HUES64 (cell line): Measurements from ENCODE around the gene RBBP8.

Source experiments
- H3K27ac ChIP-seq: 2 replicates; pipeline ENCODE4 v1.7.0; 2013; ENCODE audit warnings: low read depth, low read length, inconsistent platforms
- H3K27me3 ChIP-seq: 2 replicates; pipeline ENCODE4 v1.6.1; 2013; ENCODE audit warnings: mild to moderate bottlenecking, low read length; ENCODE audit not compliant: insufficient read depth
- H3K36me3 ChIP-seq: 2 replicates; pipeline ENCODE4 v1.6.1; 2013; ENCODE audit warnings: mild to moderate bottlenecking, low read length; ENCODE audit not compliant: insufficient read depth
- H3K4me1 ChIP-seq: 2 replicates; pipeline ENCODE4 v1.6.1; 2013; ENCODE audit warnings: mild to moderate bottlenecking, low read length, moderate library complexity; ENCODE audit not compliant: insufficient read depth
- H3K4me3 ChIP-seq: 2 replicates; pipeline ENCODE4 v1.5.1; 2013; ENCODE audit warnings: mild to moderate bottlenecking, low read length, moderate library complexity
- H3K9ac ChIP-seq: 2 replicates; pipeline ENCODE4 v1.6.1; 2013; ENCODE audit warnings: mild to moderate bottlenecking, low read depth, low read length
- H3K9me3 ChIP-seq: 2 replicates; pipeline ENCODE4 v1.6.1; 2013; ENCODE audit warnings: low read depth, low read length; ENCODE audit not compliant: insufficient read depth
- WGBS: fragments of 150-250, 120-280 bp; methylation state at CpG from one replicate; pipeline ENCODE4 v1.1.7; 2013; ENCODE audit warnings: missing lambda C conversion rate; 5-methylcytosine and 5-hydroxymethylcytosine counted together

RBBP8 gene

GRCh38 chr18:23063502-23063901, 130.4 kb downstream of the RBBP8 start:
- H3K9ac ChIP-seq = no peak overlapping the region
- no peaks in the 10 kb centered on the region for H3K27me3 ChIP-seq
- no peak overlapping the region for H3K27ac ChIP-seq
- no peak overlapping the region for H3K4me3 ChIP-seq
- 0 out of 2 replicates have a peak, but pooled peaks cover 2% of the 10 kb centered on the region for H3K4me1 ChIP-seq
- no peaks in the 10 kb centered on the region for H3K36me3 ChIP-seq
- H3K9me3 ChIP-seq = peaks cover 3% of the 10 kb centered on the region; the same call in 1 of the 2 replicates
- 92% methylated on average over 6 of the region's 6 CpGs for WGBS

DNA sequence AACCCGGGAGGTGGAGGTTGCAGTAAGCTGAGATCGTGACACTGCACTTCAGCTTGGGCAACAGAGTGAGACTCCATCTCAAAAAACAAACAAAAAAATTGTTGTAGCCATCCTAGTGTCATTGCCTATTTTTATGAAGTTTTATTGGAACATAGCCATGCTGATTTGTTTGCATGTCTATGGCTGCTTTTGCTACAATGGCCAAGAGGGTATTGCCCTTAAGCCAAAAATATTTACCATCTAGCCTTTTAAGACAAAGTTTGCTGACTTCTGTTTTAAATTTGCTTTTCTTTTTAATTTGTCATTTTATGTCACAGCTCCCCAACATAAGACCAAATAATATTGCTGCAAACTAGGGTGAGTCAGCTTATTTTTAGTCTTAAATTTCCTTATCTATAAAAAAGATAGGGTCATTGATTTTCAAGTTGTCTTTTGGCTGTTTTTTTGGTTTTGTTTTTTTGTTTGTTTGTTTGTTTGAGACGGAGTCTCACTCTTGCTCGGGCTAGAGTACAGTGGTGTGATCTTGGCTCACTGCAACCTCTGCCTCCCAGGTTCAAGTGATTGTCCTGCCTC, 132.2 kb downstream of the RBBP8 start:
- Histone ChIP-seq H3K9ac (no peak overlapping the region), H3K36me3 (no peaks in the 10 kb centered on the region), H3K27ac (no peak overlapping the region), H3K4me3 (no peak overlapping the region), H3K4me1 (no peaks in the 10 kb centered on the region), H3K9me3 (peaks cover 3% of the 10 kb centered on the region; the same call in 1 of the 2 replicates), H3K27me3 (no peaks in the 10 kb centered on the region)
- WGBS = 95% methylated on average over 4 of the region's 4 CpGs

DNA sequence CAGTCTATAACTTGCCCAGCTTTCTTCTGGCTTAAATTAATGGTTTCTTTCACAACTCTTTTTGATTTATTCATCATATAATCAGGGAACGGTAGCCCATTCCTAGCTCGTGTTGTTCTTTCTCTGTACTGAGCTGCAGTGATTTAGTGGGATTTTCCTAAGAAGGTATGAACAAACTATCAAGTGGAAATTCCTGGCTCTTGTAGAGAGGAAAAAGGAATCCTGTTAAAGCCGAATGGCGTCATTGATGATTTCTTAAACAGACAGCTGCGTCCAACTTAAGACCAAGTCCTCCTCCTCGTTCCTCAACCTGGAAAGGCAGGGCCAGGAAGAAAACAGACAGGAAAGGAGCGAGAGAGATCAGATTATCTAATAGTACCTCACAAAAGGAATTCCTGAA, 132.9 kb downstream of the RBBP8 start:
- H3K27ac ChIP-seq = no peak overlapping the region
- no peaks in the 10 kb centered on the region for H3K36me3 ChIP-seq
- H3K4me3 ChIP-seq = no peak overlapping the region

DNA sequence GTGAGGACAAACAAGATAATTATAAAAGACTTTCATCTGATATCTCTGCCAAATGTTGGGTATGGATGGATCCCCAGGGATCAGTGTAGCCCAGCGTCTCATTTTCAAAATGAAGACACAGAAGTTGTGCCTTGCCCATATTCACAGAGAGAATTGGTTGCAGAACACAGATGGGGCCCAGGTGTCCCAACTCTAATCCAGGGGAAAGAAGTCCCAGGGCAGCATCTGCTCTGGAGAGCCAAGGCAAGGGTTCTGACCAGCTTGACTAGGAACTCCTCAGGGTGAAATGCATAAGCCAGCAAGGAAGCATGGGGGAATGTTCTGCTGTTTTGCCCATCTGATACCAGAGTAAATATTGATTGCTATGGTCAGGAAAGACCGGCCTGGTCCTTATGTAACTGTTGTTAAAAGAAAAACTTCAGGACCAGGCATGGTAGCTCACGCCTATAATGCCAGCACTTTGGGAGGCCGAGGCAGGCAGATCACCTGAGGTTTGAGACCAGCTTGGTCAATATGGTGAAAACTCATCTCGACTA, 133.4 kb downstream of the RBBP8 start:
- Histone ChIP-seq H3K9ac (no peak overlapping the region), H3K4me3 (no peak overlapping the region), H3K27ac (no peak overlapping the region), H3K36me3 (no peaks in the 10 kb centered on the region), H3K9me3 (peaks cover 3% of the 10 kb centered on the region; the same call in 1 of the 2 replicates), H3K4me1 (no peaks in the 10 kb centered on the region), H3K27me3 (no peaks in the 10 kb centered on the region)
- 90% methylated on average over 5 of the region's 5 CpGs for WGBS

More for the DNA sequence above, 132.9 kb downstream of the RBBP8 start:
- peaks cover 3% of the 10 kb centered on the region; the same call in 1 of the 2 replicates for H3K9me3 ChIP-seq
- no peak overlapping the region for H3K9ac ChIP-seq
- no peaks in the 10 kb centered on the region for H3K4me1 ChIP-seq
- no peaks in the 10 kb centered on the region for H3K27me3 ChIP-seq
- 94% methylated on average over 7 of the region's 7 CpGs for WGBS

DNA sequence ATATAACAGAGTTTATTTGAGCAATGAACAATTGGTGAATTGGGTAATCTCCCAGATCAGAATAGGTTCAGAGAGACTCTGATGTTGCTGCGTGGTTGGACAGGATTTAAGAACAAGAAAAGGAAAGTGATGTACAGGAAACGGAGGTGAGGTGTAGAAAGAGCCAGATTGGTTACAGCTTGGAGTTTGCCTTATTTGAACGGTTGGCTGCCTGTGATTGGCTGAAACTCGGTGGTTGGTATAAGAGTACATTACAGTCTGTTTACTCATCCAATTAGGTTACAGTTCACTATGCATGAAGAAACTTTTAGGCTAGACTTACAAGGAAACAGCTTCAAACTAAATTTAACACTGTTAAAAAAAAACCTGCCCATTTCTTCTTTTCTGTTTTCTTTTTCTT, 134.1 kb downstream of the RBBP8 start:
- Histone ChIP-seq H3K9ac (no peak overlapping the region), H3K36me3 (no peaks in the 10 kb centered on the region), H3K4me3 (no peak overlapping the region), H3K4me1 (no peaks in the 10 kb centered on the region), H3K27ac (no peak overlapping the region), H3K9me3 (peaks cover 3% of the 10 kb centered on the region; the same call in 1 of the 2 replicates), H3K27me3 (no peaks in the 10 kb centered on the region)
- 62% methylated on average over 3 of the region's 4 CpGs for whole genome bisulfite sequencing

GRCh38 chr18:23068011-23068410, 134.9 kb downstream of the RBBP8 start:
- Histone ChIP-seq H3K9me3 (peaks cover 3% of the 10 kb centered on the region; the same call in 1 of the 2 replicates), H3K4me1 (no peaks in the 10 kb centered on the region), H3K9ac (no peak overlapping the region), H3K4me3 (no peak overlapping the region), H3K36me3 (no peaks in the 10 kb centered on the region), H3K27me3 (no peaks in the 10 kb centered on the region), H3K27ac (no peak overlapping the region)
- 93% methylated on average over 3 of the region's 4 CpGs for WGBS

- WGBS = 83% methylated on average over 7 of the region's 7 CpGs
- no peaks in the 10 kb centered on the region for H3K4me1 ChIP-seq
- H3K36me3 ChIP-seq = no peaks in the 10 kb centered on the region
- no peaks in the 10 kb centered on the region for H3K9me3 ChIP-seq
- no peak overlapping the region for H3K27ac ChIP-seq
- no peaks in the 10 kb centered on the region for H3K27me3 ChIP-seq
- no peak overlapping the region for H3K9ac ChIP-seq
- H3K4me3 ChIP-seq = no peak overlapping the region
These were observed 135.6 kb downstream of the RBBP8 start for GRCh38 chr18:23068570-23069310.

DNA sequence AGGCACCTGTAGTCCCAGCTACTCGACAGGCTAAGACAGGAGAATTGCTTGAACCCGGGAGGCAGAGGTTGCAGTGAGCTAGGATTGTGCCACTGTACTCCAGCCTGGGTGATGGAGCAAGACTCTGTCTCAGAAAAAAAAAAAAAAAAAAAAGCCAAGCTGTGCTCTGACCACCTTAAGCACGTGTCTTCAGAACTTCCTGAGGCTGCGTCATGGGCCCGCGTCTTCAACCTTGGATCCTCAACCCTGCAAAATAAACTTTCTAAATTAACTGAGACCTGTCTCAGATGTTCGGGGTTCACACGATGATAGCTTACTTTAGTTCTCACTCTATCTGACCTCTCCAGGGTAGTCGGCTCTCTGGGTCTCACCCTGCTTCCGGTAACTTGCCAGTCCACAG, 136.4 kb downstream of the RBBP8 start:
- no peaks in the 10 kb centered on the region for H3K36me3 ChIP-seq
- H3K4me3 ChIP-seq = no peak overlapping the region
- no peak overlapping the region for H3K9ac ChIP-seq
- no peak overlapping the region for H3K27ac ChIP-seq
- no peaks in the 10 kb centered on the region for H3K27me3 ChIP-seq
- 94% methylated on average over 10 of the region's 10 CpGs for WGBS
- H3K9me3 ChIP-seq = no peaks in the 10 kb centered on the region
- H3K4me1 ChIP-seq = no peaks in the 10 kb centered on the region

DNA sequence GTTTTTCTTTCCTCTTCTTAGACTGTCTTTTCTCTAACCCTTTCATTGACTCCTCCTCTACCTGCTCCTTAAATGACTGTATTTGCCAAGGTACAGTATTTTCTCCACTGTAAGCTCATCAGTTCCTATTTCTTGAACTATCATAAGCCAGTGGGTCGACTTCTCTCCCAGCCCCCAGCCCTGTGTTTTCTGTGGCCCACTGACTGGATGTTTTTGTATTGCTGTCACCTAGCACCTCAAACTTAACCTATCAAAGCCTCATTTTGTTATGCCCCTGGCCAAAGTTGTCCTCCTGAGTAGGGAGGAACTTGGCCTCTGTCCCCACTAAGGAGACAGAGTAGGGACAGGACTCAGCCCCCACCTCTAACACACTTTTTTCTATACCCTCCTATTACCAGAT, 136.8 kb downstream of the RBBP8 start:
- H3K27ac ChIP-seq = no peak overlapping the region
- H3K9me3 ChIP-seq = no peaks in the 10 kb centered on the region
- H3K27me3 ChIP-seq = no peaks in the 10 kb centered on the region
- no peaks in the 10 kb centered on the region for H3K36me3 ChIP-seq
- 100% methylated on average over 1 of the region's 1 CpG for WGBS
- H3K4me3 ChIP-seq = no peak overlapping the region
- no peak overlapping the region for H3K9ac ChIP-seq
- H3K4me1 ChIP-seq = no peaks in the 10 kb centered on the region

- H3K27me3 ChIP-seq = no peaks in the 10 kb centered on the region
- H3K4me3 ChIP-seq = no peak overlapping the region
- no peak overlapping the region for H3K27ac ChIP-seq
- H3K9ac ChIP-seq = no peak overlapping the region
- no peaks in the 10 kb centered on the region for H3K36me3 ChIP-seq
- no peaks in the 10 kb centered on the region for H3K4me1 ChIP-seq
- H3K9me3 ChIP-seq = no peaks in the 10 kb centered on the region
- 84% methylated on average over 5 of the region's 5 CpGs for WGBS
These were observed 138.2 kb downstream of the RBBP8 start for GRCh38 chr18:23071285-23071684.

DNA sequence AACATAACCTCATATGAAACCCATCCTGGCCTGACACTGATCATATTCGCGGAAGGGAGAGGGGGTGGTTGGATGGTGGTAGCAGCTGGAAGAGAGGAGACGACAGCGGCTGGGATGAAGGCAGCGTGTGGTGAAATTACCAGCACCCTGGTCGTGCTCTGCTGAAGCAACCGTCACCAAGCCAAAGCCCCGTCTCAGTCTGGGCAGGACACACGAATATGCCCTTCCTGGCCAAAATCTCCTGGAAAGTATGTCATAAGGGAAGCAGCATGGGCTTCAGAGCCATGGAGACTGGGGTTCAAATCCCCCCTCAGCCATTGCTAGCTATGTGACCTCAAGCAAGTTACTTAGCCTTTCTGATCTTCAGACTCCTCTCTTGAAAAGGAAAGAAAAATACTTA, 139.0 kb downstream of the RBBP8 start:
- Histone ChIP-seq H3K9ac (no peak overlapping the region), H3K27ac (no peak overlapping the region), H3K27me3 (no peaks in the 10 kb centered on the region), H3K36me3 (no peaks in the 10 kb centered on the region), H3K4me3 (no peak overlapping the region), H3K4me1 (no peaks in the 10 kb centered on the region), H3K9me3 (no peaks in the 10 kb centered on the region)
- 93% methylated on average over 9 of the region's 9 CpGs for WGBS
